DMS79 (cell line): ENCODE results near the gene CDKAL1.
A peak's percentile ranks its signal among the peaks of the same experiment; 100 is the strongest.
"Not testable (repeated sequence)": the region's sequence is repeated elsewhere in the genome, so short reads cannot be mapped to it uniquely, and the experiment has no call there.

ENCODE experiments used
- DNase-seq: peaks from one replicate; lab custom pipeline; 2025; lab: John Stamatoyannopoulos, UW

CDKAL1 gene

DNA sequence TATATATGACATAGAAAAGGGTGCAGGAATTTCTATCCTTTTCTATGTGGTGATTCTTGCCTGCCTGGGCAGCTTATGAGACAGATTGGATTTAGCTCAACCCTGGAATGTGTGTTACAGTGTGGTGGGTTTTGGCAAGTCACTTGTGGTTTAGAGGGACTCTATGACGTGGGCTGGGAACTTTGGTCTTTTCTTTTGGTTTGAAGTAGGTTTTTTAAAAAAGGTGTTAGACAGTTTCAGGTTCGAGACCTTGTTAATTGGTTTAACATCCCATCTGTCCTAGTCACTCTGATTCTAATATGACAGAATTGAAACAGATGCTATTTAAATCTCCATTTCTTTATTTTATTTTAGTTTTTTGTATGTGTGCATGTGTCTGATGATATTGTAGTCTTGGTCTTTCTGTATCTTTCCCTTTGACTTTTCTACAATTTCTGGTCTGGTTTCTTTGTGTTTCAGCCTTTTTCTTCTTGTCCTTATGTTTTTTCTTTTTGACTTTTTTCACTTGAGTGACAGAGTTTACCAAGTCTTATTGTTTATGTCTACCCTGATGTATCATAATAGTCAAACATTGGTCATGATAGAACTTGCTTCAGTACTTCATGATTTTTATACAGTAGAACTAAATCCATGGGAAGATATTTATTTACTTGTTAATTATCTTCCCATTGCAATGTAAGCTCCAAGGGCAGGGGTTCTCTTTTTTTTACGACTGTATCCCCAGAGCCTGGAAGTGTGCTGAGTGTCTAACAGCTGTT, 174.3 kb downstream of the CDKAL1 start:
- peak; percentile 71 for DNase-seq

DNA sequence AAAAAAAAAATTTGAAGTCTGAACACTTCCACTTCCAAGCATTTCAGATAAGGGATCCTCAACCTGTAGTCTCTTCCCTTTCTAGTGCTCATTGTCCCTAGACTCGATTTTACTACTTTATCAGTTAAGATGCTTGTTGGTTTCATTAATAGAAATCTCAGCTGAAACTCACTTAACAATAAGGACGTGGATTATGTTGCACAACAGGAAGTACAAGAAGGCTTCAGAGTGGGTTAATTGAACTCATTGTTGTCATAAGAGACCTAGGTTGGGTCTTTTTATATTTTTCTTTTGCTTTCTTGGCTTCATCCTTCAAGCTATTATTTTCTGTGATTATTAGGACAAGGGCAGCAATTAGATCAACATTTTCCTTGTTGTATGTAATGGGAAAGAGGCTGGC, 175.2 kb downstream of the CDKAL1 start:
- DNase-seq, result peak; percentile 78

DNA sequence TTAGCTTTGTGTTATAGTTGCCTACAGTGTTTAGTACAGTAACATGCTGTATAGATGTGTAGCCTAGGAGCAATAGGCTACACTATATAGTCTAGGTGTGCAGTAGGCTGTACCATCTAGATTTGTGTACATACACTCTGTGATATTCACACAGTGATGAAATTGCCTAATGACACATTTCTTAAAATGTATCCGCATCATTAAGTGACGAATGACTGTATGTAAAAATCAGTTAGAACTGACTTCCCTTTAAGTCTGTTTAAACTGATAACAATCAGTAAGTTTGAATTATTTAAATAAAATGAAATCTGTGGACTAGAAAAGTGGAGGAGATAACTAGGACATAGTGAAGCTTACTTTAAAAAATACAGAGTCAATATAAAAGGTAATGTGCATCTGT, 176.1 kb downstream of the CDKAL1 start:
- DNase-seq, result no peak

DNA sequence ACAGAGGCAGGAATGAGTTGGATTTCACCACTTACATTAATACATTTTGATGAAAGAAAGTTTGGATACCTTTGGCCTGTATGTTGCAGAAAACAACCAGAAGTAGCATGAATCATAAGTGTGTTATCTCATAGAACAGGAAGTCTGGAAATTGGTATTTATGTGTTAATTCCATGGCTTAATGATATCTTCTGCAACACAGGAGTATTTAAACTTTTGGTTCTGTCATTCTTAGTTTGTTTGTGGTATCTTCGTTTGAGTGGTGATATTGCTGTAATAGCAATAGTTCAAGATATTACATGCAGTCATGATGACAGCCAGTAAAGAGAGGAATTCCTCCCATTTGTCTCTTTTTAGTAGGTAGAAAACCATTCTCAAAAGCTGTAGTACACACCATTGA, 177.3 kb downstream of the CDKAL1 start:
- DNase-seq, result no peak

DNA sequence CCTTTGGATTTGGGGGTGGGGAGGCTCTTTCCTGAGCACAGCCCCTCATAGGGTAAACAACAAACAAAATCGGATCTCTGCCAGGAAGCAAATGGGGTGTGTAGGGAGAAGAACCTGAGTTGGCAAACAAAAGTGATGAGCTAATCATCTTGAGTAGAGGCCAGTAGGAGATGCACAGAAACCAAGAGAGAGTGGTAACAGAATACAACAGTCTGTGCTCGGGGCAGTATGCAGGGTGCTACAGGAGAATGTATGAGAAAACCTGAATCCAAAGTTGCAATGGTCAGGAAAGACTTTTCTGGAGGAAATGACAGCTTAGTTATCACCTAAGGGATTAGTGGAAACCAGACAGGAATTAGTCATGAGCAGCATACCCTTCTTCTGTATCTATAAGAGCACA, 177.8 kb downstream of the CDKAL1 start:
- peak; percentile 81 for DNase-seq

DNA sequence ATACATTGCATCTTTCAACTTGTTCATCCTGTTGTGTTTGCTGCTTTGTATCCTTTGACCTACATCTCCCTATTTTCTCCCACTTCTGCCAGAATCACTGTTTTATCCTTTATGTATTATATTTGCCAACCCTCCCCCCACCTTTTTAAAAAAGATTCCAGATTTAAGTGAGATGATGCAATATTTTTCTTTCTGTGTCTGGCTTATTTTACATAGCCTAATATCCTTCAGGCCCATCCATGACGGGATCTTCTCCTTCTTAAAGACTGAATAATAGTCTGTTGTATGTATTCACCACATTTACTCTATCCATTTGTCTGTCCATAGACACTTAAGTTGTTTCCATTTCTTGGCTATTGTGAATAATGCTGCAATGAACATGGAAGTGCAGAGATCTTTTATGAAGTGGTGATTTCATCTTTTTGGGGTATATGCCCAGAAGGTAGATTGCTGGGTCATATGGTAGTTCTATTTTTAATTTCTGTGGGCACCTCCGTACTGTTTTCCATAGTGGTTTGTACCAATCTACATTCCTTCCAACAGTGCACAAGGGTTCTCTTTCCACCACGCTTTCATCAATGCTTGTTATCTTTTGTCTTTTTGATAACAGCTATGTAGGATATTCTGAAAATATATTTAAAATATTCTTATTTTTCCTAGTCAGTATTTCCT, 181.0 kb downstream of the CDKAL1 start:
- no peak for DNase-seq

DNA sequence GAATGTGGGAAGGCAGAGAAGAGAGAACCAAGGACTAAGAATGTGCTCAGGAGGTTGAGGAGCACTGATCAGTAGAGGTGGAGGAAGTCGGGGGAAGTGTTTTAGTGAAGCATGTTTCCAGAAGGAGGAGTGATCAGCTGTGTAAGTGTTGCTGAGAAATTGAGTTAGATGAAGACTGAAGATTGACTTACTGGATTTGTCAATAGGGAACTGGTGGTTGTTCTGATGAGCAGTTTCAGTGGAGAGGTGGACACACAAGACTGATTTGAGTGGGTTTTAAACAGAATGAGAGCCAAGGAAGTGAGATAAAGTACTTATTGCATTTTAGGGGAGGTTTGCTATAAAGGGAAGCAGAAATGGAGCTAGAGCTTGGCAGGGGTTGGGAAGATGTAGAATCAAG, 182.6 kb downstream of the CDKAL1 start:
- DNase-seq, result no peak

DNA sequence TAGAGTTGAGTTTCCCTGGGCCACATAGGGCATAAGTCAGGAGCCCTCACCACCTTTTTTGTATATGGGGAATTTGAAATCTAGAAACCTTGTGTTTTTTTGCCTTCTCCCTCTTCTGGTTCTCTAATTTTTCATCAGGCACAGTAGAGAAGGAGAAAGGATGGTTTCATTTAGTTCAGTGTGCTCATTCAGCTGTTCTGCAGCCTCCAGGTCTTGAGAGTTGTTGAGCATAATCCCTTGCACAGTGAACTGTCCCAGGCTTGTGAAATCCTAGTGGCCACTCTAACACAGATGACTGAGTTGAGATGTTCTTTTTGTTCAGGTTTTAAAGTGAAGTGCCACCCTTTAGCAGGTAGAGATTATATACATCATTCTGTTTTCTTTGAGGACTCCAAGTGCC, 183.5 kb downstream of the CDKAL1 start:
- DNase-seq, result peak; percentile 97

DNA sequence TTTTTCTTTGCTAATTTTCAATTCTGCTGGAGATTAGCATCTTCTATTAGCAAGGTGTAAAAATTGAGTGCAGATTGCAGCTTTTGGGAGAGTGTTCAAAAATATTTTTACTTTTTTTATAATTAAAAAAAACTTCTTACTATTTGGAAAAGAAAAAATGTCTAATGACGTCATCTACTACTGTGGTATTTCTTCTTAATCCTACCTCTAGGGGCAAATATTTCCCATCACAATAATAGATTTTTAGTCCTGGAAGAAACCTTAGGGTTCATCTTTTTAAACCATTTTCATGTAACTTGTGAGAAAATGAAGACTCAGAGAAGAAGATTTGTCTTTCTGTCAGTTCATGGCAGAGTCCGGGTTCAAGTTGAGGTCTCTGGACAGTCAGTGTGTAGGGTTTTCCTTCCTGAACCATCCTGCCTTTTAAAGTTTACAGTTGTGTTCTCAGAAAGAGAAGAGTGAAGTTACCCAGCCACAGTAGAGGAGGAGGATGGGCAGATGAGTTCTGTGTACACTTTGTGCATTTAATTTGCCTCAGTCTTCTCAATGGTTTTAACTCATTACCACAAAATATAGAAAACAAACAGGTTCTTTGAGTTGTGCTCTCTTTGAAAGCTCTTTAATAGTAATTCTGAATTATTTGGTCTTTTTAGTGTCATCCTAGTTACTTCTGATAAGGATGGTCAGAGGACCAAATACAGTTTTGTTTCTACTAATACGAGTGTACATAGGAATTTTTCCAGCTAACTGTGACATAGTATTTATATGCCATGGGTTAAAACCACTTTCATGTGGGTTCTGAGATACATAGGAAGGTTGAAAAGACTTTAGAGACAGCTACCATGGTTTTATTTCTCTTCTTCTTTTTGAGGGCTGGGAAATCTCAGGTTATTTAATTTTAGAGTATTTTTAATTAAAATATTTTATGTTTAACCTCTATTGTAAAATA, 184.7 kb downstream of the CDKAL1 start:
- no peak for DNase-seq

DNA sequence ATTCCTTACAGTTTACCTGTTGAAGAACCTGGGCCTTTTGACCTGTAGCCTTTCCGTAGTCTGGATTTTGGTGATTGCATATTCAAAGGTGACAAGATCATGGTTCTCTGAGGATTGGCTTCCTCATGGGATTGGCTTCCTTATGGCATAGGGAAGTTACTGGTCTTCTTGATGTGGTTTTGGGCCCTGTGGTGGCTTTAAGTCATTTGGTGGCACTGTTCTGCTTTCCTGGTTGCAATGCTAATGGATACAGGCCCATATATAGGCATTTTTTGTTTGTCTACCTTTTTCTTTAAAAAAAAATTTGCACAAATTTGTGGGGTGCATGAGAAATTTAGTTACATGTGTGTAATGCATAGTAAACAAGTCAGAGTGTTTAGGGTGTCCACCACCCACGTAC, 185.7 kb downstream of the CDKAL1 start:
- DNase-seq, result no peak

DNA sequence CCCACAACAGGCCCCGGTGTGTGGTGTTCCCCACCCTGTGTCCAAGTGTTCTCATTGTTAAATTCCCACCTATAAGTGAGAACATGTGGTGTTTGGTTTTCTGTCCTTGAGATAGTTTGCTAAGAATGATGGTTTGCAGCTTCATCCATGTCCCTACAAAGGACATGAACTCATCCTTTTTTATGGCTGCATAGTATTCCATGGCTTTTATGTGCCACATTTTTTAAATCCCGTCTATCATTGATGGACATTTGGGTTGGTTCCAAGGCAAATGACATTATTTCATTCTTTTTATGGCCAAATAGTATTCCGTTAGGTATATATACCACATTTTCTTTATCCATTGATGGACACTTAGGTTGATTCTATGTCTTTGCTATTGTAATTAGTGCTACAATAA, 186.9 kb downstream of the CDKAL1 start:
- DNase-seq, result not testable (repeated sequence)

DNA sequence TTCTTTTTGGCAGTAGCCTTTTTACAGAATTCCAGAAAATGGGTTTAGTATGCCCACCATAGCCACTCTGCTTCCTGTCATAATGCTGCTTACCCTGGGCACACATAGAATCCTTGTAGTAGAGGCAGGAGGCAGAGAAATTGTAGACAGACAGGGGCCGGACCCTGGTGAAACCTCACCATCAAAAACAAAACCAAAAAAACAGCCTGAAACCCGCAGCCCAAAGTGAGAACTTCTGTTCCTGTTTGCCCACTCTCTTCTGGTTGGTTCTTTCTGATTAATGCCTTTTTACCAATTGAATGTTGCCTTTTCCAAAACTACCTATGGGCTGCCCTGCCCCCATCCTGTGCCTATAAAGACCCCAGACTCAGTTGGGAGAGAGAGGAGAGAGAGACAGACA, 188.2 kb downstream of the CDKAL1 start:
- DNase-seq, result no peak

DNA sequence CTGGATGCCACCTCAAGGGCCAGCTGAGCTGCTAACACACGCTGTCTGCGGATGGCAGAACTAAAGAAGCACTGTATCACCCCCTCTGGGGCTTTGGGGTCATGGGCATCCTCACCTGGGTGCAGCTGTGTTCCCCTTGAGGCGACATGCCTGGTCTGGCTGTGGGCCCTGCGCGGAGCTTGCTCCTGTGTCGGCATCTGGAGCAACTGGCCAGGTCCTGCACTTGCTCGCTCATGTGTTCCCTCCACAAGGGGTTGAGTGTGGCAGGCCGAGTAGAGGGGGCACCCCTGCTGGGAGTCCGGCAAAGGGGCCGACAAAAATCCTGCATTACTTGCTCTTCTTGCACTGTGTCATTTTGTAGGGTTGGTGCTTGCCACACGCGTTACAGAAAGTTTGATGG, 189.0 kb downstream of the CDKAL1 start:
- DNase-seq, result no peak

DNA sequence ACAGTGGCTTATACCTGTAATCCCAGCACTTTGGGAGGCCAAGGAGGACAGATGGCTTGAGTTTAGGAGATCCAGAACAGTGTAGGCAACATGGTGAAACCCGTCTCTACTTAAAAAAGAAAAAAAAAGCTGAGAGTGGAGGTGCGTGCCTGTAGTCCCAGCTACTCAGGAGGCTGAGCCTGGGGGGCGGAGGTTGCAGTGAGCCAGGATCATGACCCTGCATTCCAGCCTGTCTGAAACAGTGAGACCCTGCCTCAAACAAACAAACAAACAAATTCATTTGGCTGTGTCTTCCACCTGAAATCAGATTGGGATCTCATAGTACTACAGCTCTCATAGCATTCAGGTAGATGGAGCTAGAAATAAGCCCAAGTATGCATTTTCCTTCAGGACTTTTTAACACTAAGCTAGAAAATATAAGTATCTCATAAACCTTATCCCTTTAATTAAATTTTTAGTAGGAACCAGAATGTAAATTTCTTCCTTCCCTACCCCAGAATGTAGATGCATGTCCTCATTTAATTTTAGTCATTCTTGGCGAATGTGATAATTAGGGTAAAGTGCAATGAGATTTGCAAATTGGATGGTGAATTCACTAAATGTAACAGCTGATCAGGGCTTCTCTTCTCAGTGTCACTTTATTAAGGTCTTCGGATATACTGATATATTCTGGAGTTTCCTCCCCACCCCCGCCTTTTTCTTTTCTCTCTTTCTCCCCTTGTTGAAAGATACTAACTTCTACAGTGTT, 190.4 kb downstream of the CDKAL1 start:
- no peak for DNase-seq

DNA sequence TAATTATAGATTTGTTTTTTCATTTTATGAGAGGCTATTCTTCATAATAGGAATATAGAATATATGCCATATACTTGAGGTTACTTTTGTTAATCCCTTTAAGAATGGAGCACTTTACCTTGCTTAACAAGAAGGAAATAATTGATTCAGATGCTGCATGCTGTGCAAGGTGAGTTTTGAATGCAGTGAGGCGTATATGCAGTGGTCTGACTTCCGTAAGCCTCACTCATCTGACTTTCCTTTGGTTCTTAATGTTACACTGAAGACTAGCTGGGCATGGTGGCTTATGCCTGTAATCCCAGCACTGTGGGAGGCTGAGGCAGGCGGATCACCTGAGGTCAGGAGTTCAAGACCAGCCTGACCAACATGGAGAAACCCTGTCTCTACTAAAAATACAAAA, 191.0 kb downstream of the CDKAL1 start:
- DNase-seq, result not testable (repeated sequence)

DNA sequence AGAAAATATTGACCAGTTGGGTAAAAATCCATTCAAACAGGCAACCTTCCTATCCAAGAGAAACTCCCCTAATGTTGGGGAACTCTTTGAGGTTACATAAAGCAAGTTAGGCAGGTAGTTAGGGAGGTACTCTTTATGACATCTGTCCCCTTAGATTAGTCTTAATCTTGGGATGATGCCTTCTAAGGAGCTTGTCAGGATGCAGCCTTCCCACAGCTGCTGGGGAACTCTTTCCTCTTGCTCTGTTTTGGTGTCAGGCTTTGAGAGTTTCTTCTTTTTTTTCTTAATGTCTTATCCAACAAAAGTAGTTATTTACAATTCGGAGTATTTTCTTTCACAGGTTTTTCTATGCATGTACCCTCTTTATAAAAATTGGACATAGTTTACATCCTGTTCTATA, 194.8 kb downstream of the CDKAL1 start:
- no peak for DNase-seq

DNA sequence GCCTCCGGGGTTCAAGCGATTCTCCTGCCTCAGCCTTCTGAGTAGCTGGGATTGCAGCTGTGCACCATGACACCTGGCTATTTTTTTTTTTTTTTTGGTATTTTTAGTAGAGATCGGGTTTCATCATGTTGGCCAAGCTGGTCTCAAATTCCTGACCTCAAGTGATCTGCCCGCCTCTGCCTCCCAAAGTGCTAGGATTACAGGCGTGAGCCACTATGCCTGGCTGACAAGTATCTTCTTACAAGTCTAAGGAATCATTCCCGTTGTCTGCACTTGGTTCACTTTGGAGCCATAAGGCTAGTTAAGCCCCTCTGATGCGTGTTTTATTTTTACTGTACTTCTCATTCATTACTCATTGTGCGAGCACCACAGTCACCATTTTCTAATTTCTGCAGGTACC, 198.1 kb downstream of the CDKAL1 start:
- peak; percentile 25 for DNase-seq

DNA sequence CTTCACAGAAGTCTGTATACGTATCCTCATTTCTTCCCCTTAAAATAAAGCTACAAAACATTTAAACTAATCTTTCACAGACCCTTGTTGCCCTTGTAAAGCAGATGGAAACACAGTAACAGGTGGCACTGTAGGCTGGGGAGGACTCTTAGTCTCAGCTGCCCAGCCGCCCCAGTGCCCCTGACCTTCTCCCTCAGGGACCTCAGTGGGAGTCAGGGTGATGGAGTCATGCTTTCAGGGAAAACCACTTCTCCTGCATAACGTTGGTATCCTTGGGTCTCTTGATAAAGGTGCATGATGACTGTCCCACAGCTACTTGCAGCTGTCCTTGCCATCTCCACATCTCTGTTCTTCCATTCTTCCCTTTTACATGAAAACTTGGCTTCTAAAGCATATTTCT, 198.6 kb downstream of the CDKAL1 start:
- DNase-seq, result no peak

DNA sequence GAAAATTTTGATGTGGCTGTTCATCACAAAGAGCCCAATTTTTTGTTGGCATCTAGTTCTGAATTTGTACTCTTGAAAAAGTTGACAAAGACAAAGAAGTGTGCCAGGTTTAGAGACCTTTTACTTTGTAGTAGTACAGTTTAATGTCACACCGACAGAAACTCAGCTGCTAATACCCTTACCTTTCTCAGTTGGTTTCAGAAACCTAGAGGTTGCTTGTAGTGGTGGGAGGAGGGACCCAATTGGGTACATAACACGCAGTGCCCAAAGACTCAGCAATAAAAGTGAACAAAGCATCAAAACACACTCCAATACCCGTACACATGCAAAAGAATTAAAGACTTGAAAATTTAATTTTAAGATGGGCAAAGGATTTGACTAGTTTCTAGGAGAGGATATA, 203.7 kb downstream of the CDKAL1 start:
- DNase-seq, result no peak

DNA sequence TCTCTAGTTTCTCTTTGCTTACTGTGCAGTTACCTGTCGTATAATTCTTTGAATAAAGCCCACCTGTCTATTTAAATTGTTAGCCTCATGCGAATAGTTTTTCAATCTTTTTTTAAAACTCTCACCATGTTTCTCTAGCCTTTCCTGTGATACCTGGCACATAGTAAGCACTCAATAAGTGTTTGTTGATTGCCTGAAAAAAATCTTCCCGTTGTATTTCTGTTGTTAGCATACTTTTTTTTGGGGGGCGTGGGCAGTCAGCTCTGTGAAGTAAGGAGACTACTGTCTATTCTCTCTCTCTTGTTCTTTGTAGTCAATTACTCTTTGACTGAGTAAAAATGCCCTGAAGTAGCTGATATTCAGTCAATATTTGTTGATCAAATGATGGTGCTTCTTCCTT, 205.8 kb downstream of the CDKAL1 start:
- DNase-seq, result no peak

DNA sequence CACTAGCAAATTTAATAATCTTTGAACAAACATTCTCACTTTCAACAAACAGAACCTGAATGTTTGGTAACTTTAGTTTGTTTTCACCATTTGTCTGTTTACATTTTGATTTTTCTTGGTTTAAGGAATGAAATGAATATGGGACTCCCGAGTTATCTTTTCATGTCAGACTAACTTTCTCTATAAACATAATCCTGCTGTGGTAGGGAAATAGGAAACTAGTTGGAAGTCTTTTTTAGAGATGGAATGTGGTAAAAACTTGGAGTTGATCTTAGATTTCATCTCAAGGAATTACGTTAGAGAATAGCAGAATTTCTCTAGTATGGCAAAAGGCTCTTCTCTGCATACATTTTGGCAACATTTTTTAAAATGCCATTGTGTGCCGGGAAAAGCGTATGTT, 206.5 kb downstream of the CDKAL1 start:
- no peak for DNase-seq

DNA sequence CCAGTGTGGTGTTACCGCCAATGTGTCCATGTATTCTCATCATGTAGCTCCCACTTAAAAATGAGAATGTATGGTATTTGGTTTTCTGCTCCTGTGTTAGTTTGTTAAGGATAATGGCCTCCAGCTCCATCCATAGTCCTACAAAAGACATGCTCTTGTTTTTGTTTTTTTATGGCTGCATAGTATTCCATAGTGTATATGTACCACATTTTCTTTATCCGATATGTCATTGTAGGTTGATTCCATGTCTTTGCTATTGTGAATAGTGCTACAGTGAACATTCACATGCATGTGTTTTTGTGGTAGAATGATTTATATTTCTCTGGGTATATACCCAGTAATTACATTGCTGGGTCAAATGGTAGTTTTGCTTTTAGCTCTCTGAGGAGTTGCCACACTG, 207.2 kb downstream of the CDKAL1 start:
- DNase-seq, result no peak
